IPS-20b (cell line): ENCODE results near the gene DIAPH3.

Experiments used
- H3K27ac ChIP-seq: one replicate; pipeline ENCODE4 v1.5.1; 2013; ENCODE audit warnings: low read length
- H3K27me3 ChIP-seq: 2 replicates; pipeline ENCODE4 v1.6.1; 2013; ENCODE audit warnings: mild to moderate bottlenecking, low read length, inconsistent platforms; ENCODE audit not compliant: insufficient read depth
- H3K36me3 ChIP-seq: 2 replicates; pipeline ENCODE4 v1.6.1; 2013; ENCODE audit warnings: low read depth, mild to moderate bottlenecking, inconsistent platforms, low read length, moderate library complexity; ENCODE audit not compliant: insufficient read depth
- H3K4me1 ChIP-seq: 2 replicates; pipeline ENCODE4 v1.6.1; 2013; ENCODE audit warnings: mild to moderate bottlenecking, control low read depth, inconsistent platforms, low read length, moderate library complexity; ENCODE audit not compliant: insufficient read depth
- H3K4me3 ChIP-seq: 2 replicates; pipeline ENCODE4 v1.5.1; 2013; ENCODE audit warnings: mild to moderate bottlenecking, low read length, inconsistent platforms
- H3K9ac ChIP-seq: 2 replicates; pipeline ENCODE4 v1.6.1; 2013; ENCODE audit warnings: low read depth, mild to moderate bottlenecking, inconsistent platforms, low read length, moderate library complexity
- H3K9me3 ChIP-seq: 2 replicates; pipeline ENCODE4 v1.6.1; 2013; ENCODE audit warnings: mild to moderate bottlenecking, low read depth, low read length, inconsistent platforms; ENCODE audit not compliant: insufficient read depth

DIAPH3 gene

DNA sequence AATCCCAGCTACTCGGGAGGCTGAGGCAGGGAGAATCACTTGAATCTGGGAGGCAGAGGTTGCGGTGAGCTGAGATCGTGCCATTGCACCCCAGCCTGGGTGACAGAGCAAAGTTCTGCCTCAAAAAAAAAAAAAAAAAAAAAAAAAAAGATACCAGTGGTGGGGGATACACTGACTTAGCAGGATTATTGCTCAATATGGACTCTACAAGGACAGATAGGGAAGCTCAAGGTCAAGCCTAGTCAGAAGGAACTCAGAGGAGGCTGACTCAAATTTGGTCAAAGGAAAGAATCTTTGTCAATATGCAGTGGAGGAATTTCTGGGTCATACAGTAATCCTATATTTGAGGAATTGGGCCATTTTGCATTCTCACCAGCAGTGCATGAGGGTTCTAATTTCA lies 6.7 kb upstream of the DIAPH3 start:
- Histone ChIP-seq H3K9me3 (no peaks in the 10 kb centered on the region), H3K4me3 (no peak overlapping the region), H3K27ac (no peak overlapping the region)

DNA sequence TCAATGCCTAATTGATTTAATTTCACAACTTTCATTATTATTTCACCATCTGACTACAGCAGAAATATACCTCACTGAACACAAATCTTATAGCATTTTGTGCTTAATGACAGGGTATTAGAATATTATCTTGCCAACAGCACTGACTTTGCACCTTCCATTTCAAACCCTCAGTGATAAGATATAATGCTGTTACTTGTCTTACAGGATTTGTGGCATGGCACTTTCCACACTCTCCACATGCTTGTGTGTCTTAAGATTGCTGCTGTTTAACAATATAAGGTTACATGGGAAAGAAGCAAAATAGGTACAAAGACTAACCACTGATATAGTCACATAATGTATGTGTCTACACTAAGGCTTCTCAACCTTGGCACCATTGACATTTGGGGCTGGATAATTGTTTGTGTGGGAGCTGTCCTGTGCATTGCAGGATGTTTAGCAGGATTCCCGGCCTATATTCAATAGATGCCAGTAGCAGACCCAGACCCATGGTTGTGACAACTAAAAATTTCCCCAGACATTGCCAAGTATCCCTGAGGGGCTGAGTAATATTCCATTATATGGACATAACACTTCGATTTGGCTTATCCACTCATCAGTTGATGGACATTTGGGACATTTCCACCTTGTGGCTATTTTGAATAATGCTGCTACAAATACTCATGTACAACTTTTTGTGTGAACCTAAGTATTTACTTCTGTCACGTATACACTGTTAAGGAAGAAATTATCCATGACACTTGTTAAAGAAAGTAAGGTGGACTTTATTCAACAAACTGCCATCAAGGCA lies 5.7 kb upstream of the DIAPH3 start:
- Histone ChIP-seq H3K4me3 (no peak overlapping the region), H3K9ac (no peak overlapping the region), H3K4me1 (peaks cover 19% of the 10 kb centered on the region), H3K27me3 (no peaks in the 10 kb centered on the region), H3K27ac (no peak overlapping the region), H3K36me3 (no peaks in the 10 kb centered on the region), H3K9me3 (no peaks in the 10 kb centered on the region)

More for the DNA sequence above, 6.7 kb upstream of the DIAPH3 start:
- Histone ChIP-seq H3K27me3 (no peaks in the 10 kb centered on the region), H3K9ac (no peak overlapping the region), H3K36me3 (no peaks in the 10 kb centered on the region), H3K4me1 (peaks cover 10% of the 10 kb centered on the region)

DNA sequence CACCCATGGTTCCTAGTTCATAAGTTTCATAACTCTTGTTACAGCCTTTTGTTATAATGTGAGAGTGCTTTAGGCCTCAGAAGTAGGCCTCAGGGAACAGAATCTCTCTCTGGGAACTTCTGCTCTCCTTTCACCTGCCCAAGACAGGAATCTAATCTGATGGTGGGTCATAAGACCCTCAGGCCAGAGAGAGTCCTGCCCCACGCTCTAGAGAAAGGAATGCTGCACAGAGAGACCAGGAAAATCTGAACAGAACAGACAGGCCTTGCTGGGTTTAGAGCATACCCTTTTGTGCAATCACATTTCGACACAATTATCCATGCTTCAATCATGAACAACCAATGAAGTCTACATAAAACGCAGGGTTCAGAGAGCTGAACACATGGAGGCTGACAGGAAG lies 3.4 kb upstream of the DIAPH3 start:
- peaks cover 20% of the 10 kb centered on the region for H3K4me1 ChIP-seq
- H3K27ac ChIP-seq = no peak overlapping the region
- H3K36me3 ChIP-seq = no peaks in the 10 kb centered on the region
- H3K4me3 ChIP-seq = no peak overlapping the region
- no peaks in the 10 kb centered on the region for H3K9me3 ChIP-seq
- no peaks in the 10 kb centered on the region for H3K27me3 ChIP-seq
- H3K9ac ChIP-seq = no peak overlapping the region

DNA sequence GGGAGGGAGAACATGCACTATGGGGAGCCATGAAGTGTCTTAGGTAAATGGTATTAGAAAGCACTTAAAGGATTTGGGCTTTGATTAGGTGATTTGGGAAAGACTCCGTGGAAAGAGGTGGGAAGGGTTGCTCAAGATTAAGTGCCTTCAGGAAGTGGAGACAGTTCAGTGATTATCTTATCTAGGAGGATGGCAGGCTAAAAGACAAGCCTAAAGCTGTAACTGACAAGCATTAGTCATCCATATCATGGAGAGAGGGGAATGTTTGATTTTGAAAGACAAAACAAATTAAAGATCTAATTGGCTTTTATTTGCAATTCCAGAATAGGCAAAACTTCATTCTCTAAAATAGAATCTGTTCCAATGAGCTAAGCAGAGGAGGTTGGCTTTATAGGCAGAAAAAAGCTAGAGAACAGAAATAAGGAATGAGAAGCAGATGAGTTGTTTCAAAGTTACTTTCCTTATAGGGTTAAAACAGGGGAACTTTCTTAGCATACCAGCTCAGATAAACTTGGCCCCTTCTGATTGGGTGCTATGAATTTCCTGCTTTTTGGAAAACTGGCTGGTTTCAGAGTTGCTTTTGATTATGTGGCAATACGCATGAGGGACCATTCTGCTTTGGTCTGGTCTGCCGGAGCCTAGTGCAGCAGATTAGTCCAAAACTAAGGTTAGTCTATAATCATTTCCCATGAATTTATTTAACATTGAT lies 1.8 kb upstream of the DIAPH3 start:
- Histone ChIP-seq H3K4me3 (peak overlapping the region; percentile 95), H3K9me3 (no peaks in the 10 kb centered on the region), H3K36me3 (peaks cover 8% of the 10 kb centered on the region; the same call in 1 of the 2 replicates), H3K27ac (peak overlapping the region; percentile 98), H3K4me1 (peaks cover 30% of the 10 kb centered on the region), H3K27me3 (no peaks in the 10 kb centered on the region), H3K9ac (peak overlapping the region; percentile 99; the same call in 1 of the 2 replicates)

DNA sequence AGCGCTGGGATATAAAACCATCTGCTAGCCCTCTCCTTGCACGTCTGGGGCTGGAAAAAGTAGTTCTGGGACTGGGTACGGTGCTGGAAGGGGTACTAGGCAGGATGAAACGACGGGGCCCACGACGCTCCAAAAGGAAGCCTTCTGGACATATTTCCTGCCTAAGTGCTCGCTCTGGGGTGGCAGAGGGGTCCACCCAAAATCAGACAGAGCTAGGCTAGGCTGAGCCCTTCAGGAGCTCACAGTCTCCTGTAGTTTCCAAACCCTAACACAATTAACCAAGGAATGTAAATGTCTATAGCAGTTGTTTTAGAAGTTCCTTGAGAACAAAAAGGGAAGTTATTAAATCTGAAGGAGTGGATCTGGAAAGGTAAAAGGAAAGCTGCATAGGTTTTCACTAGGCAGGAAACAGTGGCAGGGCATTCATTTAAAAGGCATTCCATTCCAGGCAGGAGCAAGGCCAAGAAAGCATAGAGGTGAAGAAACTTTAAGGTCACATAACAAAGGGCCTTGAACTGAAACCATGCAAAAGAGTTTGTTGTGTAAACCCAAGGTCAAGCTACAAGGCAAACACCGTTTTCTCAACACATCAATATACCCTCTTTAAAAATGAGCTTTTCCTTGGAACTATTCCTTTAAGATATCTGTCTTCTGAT lies 634 bp upstream of the DIAPH3 start:
- Histone ChIP-seq H3K4me1 (peaks cover 30% of the 10 kb centered on the region), H3K9ac (peak overlapping the region; percentile 99)

DNA sequence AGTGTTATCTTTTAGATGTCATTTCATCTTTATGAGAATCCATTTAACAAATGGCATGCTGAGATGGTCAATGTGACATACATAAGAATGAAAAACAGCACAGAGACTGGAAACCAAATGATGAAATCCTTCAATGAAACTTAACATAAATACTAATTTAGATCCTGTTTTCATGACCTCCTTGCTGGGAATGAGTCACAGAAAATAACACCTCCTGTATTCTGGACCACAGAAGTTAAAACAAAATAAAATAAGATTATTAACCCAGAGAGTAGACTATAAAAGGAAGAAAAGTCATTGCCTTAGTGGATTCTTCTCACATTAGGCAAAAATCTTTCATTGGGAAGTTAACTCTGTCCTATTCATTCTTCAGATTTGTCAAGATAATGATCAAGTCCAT lies 1.6 kb downstream of the DIAPH3 start:
- Histone ChIP-seq H3K9me3 (no peaks in the 10 kb centered on the region), H3K27ac (no peak overlapping the region), H3K4me1 (peaks cover 36% of the 10 kb centered on the region), H3K9ac (peak overlapping the region; percentile 99; the same call in 1 of the 2 replicates), H3K36me3 (peaks cover 8% of the 10 kb centered on the region; the same call in 1 of the 2 replicates), H3K27me3 (no peaks in the 10 kb centered on the region), H3K4me3 (peak overlapping the region; percentile 95)

More for the DNA sequence above, 634 bp upstream of the DIAPH3 start:
- H3K27ac ChIP-seq = peak overlapping the region; percentile 98
- no peaks in the 10 kb centered on the region for H3K9me3 ChIP-seq
- no peaks in the 10 kb centered on the region for H3K27me3 ChIP-seq
- H3K4me3 ChIP-seq = peak overlapping the region; percentile 95
- peaks cover 8% of the 10 kb centered on the region; the same call in 1 of the 2 replicates for H3K36me3 ChIP-seq

DNA sequence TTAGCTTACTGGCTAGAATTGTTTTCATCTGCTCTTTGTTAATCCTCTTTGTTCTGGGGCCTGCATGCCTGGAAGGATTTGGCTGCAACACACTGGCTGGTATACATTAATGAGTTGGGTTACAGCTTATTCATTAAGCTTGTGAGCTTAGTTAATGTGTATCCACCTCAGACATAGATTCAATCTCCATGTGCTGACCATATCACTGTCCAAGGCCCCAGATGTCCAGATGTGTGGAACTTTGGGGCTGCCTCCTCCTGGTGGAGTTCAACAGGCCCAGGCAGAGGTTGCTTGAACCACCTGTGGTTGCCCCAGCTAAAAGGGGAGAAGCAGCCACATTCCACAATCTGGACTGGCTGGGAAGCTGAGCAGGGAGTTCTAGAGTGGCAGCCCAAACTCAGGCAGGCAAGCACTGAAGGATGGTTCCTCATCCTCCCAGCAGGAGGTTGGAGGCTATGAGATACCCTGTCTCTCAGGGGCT lies 5.4 kb downstream of the DIAPH3 start:
- Histone ChIP-seq H3K4me3 (no peak overlapping the region), H3K4me1 (peaks cover 20% of the 10 kb centered on the region), H3K36me3 (peaks cover 8% of the 10 kb centered on the region; the same call in 1 of the 2 replicates), H3K27me3 (no peaks in the 10 kb centered on the region), H3K9me3 (no peaks in the 10 kb centered on the region), H3K27ac (peak overlapping the region; percentile 13), H3K9ac (peak overlapping the region; percentile 33; the same call in 1 of the 2 replicates)

DNA sequence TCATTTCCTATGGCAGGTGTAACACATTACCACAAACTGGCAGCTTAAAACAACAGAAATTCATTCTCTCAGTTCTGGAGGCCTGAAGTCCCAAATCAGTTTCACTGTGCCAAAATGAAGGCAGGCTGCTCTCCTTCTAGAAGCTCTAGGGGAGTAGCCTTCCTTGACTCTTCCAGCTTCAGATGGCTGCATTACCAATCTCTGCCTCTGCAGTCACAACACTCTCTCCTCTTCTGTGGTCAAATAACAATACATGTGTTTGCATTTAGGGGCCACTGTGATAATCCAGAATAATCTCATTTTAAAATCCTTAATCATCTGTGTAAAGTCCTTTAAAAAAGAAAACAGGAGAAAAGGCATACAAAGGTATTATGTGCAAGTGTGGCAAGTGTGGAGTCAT lies 7.8 kb downstream of the DIAPH3 start:
- no peak overlapping the region for H3K4me3 ChIP-seq
- peaks cover 3% of the 10 kb centered on the region; the same call in 1 of the 2 replicates for H3K36me3 ChIP-seq
- peaks cover 8% of the 10 kb centered on the region; the same call in 1 of the 2 replicates for H3K4me1 ChIP-seq

DNA sequence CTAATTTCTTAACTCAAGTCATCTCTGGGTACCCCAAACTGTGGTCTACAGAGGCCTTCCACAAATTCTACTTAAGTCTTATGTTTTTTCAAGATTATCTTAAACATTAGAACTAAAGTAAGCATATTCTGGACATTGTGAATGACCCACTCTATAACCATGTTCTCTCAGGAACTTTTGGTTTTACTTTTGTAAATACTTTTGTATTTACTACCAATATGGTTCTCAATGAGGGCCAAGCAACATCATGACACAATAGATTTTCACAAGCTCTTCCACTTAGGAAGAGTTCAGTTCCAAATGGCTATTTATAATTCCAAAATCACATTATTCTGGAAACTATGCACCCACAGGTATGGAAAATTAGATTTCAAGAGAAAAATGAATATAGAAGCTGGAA lies 10.8 kb downstream of the DIAPH3 start:
- Histone ChIP-seq H3K4me3 (no peak overlapping the region), H3K9ac (no peak overlapping the region), H3K9me3 (no peaks in the 10 kb centered on the region), H3K4me1 (peaks cover 3% of the 10 kb centered on the region; the same call in 1 of the 2 replicates), H3K36me3 (no peaks in the 10 kb centered on the region), H3K27me3 (no peaks in the 10 kb centered on the region), H3K27ac (no peak overlapping the region)

More for the DNA sequence above, 7.8 kb downstream of the DIAPH3 start:
- Histone ChIP-seq H3K9ac (no peak overlapping the region), H3K27ac (no peak overlapping the region), H3K9me3 (no peaks in the 10 kb centered on the region), H3K27me3 (no peaks in the 10 kb centered on the region)

DNA sequence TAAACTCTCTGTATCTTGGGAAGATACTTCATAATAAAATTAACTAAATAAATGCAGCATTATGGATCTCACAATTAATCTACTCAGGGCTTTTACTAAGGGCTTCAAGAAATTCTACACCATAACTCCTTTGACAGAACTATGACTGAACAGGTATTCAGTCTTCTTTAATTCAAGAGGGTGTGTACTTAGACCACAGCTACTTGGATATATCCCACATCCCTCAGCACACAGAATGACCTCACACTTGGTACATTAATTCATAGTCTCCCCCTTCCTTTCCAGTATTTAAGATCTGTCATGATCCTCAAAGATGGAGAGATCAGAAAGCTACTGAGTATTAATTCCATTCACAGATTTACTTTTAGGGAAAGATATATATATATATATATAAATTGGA lies 11.6 kb downstream of the DIAPH3 start:
- no peaks in the 10 kb centered on the region for H3K27me3 ChIP-seq
- H3K4me3 ChIP-seq = no peak overlapping the region
- H3K9ac ChIP-seq = no peak overlapping the region
- H3K27ac ChIP-seq = no peak overlapping the region
- no peaks in the 10 kb centered on the region for H3K36me3 ChIP-seq
- H3K9me3 ChIP-seq = no peaks in the 10 kb centered on the region
- 0 out of 2 replicates have a peak, but pooled peaks cover 3% of the 10 kb centered on the region for H3K4me1 ChIP-seq

DNA sequence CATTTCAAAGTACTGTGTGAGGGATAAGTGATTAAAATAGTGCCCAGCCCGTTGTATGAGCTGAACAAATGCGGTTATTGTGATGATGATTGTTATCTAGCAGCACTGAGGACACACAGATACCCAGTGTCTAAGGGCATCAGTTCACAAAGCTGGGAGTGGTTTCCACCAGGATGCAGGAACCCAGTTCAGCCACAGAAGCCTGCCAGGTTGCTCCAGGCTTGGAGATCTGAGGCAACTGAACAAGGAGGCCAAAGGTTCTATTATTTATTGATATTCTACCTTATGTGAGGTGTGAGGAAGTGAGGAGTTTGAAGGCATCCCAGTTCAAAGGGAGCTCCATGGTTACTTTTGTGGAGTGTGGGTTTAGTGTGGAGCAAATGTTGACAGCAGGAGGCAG lies 13.2 kb downstream of the DIAPH3 start:
- Histone ChIP-seq H3K4me3 (no peak overlapping the region), H3K4me1 (no peaks in the 10 kb centered on the region), H3K9ac (no peak overlapping the region), H3K27ac (no peak overlapping the region), H3K9me3 (no peaks in the 10 kb centered on the region), H3K27me3 (no peaks in the 10 kb centered on the region), H3K36me3 (no peaks in the 10 kb centered on the region)
